Activated T-cell treated with anti-CD3 and anti-CD28 coated beads for 1 hour (primary cell): ENCODE data around the gene TUSC2.
"Not testable (repeated sequence)": the region's sequence is repeated elsewhere in the genome, so short reads cannot be mapped to it uniquely, and the experiment has no call there.

ENCODE experiments used
- DNase-seq: peaks from one replicate; pipeline ENCODE4 v3.0.0-alpha.2; 2020; ENCODE audit warnings: low read depth

Gene TUSC2

GRCh38 chr3:50317300-50317699 is 10.7 kb downstream of the TUSC2 start:
- no peak for DNase-seq

- DNase-seq: peak; percentile 53
Measured at GRCh38 chr3:50316657-50317242, 11.3 kb downstream of the TUSC2 start.

GRCh38 chr3:50314816-50315215 is 13.2 kb downstream of the TUSC2 start:
- DNase-seq: no peak

GRCh38 chr3:50314342-50314741 is 13.7 kb downstream of the TUSC2 start:
- DNase-seq: no peak

GRCh38 chr3:50312041-50312440 is 16.0 kb downstream of the TUSC2 start:
- not testable (repeated sequence) for DNase-seq

- DNase-seq: no peak
Measured at GRCh38 chr3:50304601-50305000, 23.4 kb downstream of the TUSC2 start.

GRCh38 chr3:50303013-50303815 is 24.8 kb downstream of the TUSC2 start, which contains the start of gene HYAL1:
HYAL1 (minus strand) TSS chr3:50303574; CDS start chr3:50302956, 618 bp downstream.
- DNase-seq: no peak

- no peak for DNase-seq
Measured at GRCh38 chr3:50302095-50303012, 25.7 kb downstream of the TUSC2 start.

GRCh38 chr3:50300681-50301254 is 27.3 kb downstream of the TUSC2 start:
- no peak for DNase-seq

GRCh38 chr3:50299929-50300680 is 27.9 kb downstream of the TUSC2 start:
- DNase-seq: no peak

- DNase-seq: no peak
Measured at GRCh38 chr3:50299638-50299928, 28.4 kb downstream of the TUSC2 start.

- peak; percentile 98 for DNase-seq
Measured at GRCh38 chr3:50298836-50299637, 29.0 kb downstream of the TUSC2 start, which contains the start of the genes HYAL3 and NAA80. HYAL3 (minus strand) TSS chr3:50299405; CDS start chr3:50295602, 3,803 bp downstream. NAA80 (minus strand) TSS chr3:50299405; CDS start chr3:50297463, 1,942 bp downstream.

GRCh38 chr3:50297896-50298725 is 29.9 kb downstream of the TUSC2 start:
- DNase-seq: no peak

- no peak for DNase-seq
Measured at GRCh38 chr3:50297384-50297775, 30.6 kb downstream of the TUSC2 start.

- no peak for DNase-seq
Measured at GRCh38 chr3:50296721-50297383, 31.2 kb downstream of the TUSC2 start.

- no peak for DNase-seq
Measured at GRCh38 chr3:50295553-50296431, 32.2 kb downstream of the TUSC2 start.

GRCh38 chr3:50294492-50295403 is 33.3 kb downstream of the TUSC2 start:
- no peak for DNase-seq
